ENCODE measurements around the gene ARHGAP15.

The ARHGAP15 gene

DNA sequence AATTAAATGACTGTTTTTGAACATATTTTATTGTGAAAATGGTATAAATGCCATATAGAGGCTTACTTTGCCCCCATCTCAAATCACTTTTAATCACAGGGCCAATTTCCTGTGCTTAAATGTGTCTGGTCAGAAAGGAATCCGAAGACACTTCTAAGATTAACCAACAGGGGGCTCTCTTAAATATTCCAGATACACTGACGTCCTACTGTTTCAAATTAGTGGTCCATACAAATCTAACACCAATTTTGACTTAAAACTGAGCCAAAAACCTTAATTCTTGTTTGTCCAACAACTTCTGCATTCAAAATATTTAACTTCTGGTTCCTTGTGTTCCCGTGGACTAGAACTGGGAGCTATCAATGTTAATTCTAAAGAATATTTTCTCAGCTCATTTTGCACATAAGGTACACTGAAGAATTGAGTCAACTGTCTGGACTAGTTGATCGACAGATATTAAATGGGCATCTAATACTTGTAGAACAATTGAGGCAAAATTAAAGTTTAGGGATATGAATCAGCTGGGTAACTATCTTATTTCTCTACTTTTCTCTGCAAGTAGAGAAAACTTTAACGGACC lies 557.5 kb downstream of the ARHGAP15 start:
- H3K9ac ChIP-seq, result no peak overlapping the region
- no peaks in the 10 kb centered on the region for H3K27me3 ChIP-seq
- H3K36me3 ChIP-seq, result no peaks in the 10 kb centered on the region
- no peak overlapping the region for H3K4me3 ChIP-seq
- no peaks in the 10 kb centered on the region for H3K9me3 ChIP-seq
- H4K20me1 ChIP-seq, result no peaks in the 10 kb centered on the region
- no peaks in the 10 kb centered on the region for H3K4me1 ChIP-seq
- H3K27ac ChIP-seq, result no peak overlapping the region
- no peak overlapping the region for H3K4me2 ChIP-seq
- no peak for TF ChIP-seq Cebpa-rat (IDR thresholded peaks at IDR 0.05)

GRCh38 chr2:143688248-143688647 lies 559.0 kb downstream of the ARHGAP15 start:
- Histone ChIP-seq H4K20me1 (no peaks in the 10 kb centered on the region), H3K9me3 (no peaks in the 10 kb centered on the region), H3K4me1 (no peaks in the 10 kb centered on the region), H3K4me3 (no peak overlapping the region), H3K9ac (no peak overlapping the region), H3K27ac (no peak overlapping the region), H3K4me2 (no peak overlapping the region), H3K36me3 (no peaks in the 10 kb centered on the region), H3K27me3 (no peaks in the 10 kb centered on the region)
- no peak for TF ChIP-seq Cebpa-rat (IDR thresholded peaks at IDR 0.05)

GRCh38 chr2:143688815-143689214 lies 559.6 kb downstream of the ARHGAP15 start:
- no peaks in the 10 kb centered on the region for H3K9me3 ChIP-seq
- H3K27me3 ChIP-seq, result no peaks in the 10 kb centered on the region
- no peak for TF ChIP-seq Cebpa-rat (IDR thresholded peaks at IDR 0.05)
- no peak overlapping the region for H3K9ac ChIP-seq
- H3K27ac ChIP-seq, result no peak overlapping the region
- no peaks in the 10 kb centered on the region for H4K20me1 ChIP-seq
- H3K36me3 ChIP-seq, result no peaks in the 10 kb centered on the region
- no peak overlapping the region for H3K4me2 ChIP-seq
- H3K4me1 ChIP-seq, result no peaks in the 10 kb centered on the region
- H3K4me3 ChIP-seq, result no peak overlapping the region

- no peak overlapping the region for H3K27ac ChIP-seq
These were observed 560.3 kb downstream of the ARHGAP15 start for GRCh38 chr2:143689541-143689940.

DNA sequence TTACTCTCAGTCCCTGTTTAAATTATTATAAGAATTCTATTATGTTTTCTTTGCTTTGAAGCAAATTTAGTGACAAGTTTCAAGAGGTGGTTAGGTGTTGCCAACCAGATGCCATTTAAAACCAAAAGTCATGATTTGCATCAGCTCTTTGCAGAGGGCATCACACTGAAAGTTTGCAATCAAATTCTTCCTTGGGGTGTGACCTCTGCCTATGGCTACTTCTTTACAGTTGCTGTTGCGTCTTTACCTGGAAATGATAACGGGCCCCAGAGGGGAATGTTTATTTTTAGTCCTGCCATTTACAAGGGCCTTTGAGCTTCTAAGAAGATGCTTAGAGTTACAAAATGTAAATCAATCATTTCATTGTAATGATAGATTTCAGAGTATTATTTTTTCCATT lies 561.0 kb downstream of the ARHGAP15 start:
- Histone ChIP-seq H3K27ac (no peak overlapping the region), H3K9me3 (no peaks in the 10 kb centered on the region), H4K20me1 (no peaks in the 10 kb centered on the region), H3K4me2 (no peak overlapping the region), H3K4me1 (no peaks in the 10 kb centered on the region), H3K27me3 (no peaks in the 10 kb centered on the region), H3K36me3 (no peaks in the 10 kb centered on the region), H3K4me3 (no peak overlapping the region), H3K9ac (no peak overlapping the region)
- no peak for TF ChIP-seq Cebpa-rat (IDR thresholded peaks at IDR 0.05)

More at GRCh38 chr2:143689541-143689940, 560.3 kb downstream of the ARHGAP15 start:
- H3K4me1 ChIP-seq, result no peaks in the 10 kb centered on the region
- TF ChIP-seq Cebpa-rat (IDR thresholded peaks at IDR 0.05), result no peak
- no peak overlapping the region for H3K4me3 ChIP-seq
- no peaks in the 10 kb centered on the region for H4K20me1 ChIP-seq
- H3K36me3 ChIP-seq, result no peaks in the 10 kb centered on the region
- H3K9ac ChIP-seq, result no peak overlapping the region
- no peaks in the 10 kb centered on the region for H3K27me3 ChIP-seq
- no peak overlapping the region for H3K4me2 ChIP-seq
- H3K9me3 ChIP-seq, result no peaks in the 10 kb centered on the region

DNA sequence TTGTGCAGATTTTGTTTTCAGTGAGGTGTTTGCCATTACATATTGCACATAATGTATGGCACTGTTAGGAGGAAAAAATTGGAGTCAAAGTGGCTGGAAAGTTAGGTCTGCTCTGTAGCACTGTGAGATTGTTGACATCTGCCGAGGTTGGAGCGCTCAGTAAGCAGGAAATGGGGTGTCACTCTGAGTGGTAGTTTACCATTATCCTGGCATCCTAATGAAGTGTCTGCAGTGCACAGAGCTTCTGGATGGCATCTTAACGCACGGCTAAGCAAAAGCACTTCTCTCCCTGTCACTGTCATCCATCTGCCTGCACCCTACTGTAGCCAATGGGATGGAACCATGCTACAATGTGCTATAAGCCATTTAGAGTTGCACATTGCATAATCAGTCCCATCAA lies 561.9 kb downstream of the ARHGAP15 start:
- no peaks in the 10 kb centered on the region for H3K36me3 ChIP-seq
- no peak overlapping the region for H3K27ac ChIP-seq
- no peaks in the 10 kb centered on the region for H3K9me3 ChIP-seq
- H3K9ac ChIP-seq, result no peak overlapping the region
- H3K4me3 ChIP-seq, result no peak overlapping the region
- no peaks in the 10 kb centered on the region for H3K4me1 ChIP-seq
- H4K20me1 ChIP-seq, result no peaks in the 10 kb centered on the region
- no peak overlapping the region for H3K4me2 ChIP-seq
- H3K27me3 ChIP-seq, result no peaks in the 10 kb centered on the region
- TF ChIP-seq Cebpa-rat (IDR thresholded peaks at IDR 0.05), result no peak

- no peaks in the 10 kb centered on the region for H3K9me3 ChIP-seq
- H3K9ac ChIP-seq, result no peak overlapping the region
- no peaks in the 10 kb centered on the region for H4K20me1 ChIP-seq
- H3K27ac ChIP-seq, result no peak overlapping the region
- no peak for TF ChIP-seq Cebpa-rat (IDR thresholded peaks at IDR 0.05)
- no peak overlapping the region for H3K4me2 ChIP-seq
- H3K27me3 ChIP-seq, result no peaks in the 10 kb centered on the region
- no peak overlapping the region for H3K4me3 ChIP-seq
- H3K4me1 ChIP-seq, result no peaks in the 10 kb centered on the region
- H3K36me3 ChIP-seq, result no peaks in the 10 kb centered on the region
These were observed 562.9 kb downstream of the ARHGAP15 start for GRCh38 chr2:143692162-143692561.

DNA sequence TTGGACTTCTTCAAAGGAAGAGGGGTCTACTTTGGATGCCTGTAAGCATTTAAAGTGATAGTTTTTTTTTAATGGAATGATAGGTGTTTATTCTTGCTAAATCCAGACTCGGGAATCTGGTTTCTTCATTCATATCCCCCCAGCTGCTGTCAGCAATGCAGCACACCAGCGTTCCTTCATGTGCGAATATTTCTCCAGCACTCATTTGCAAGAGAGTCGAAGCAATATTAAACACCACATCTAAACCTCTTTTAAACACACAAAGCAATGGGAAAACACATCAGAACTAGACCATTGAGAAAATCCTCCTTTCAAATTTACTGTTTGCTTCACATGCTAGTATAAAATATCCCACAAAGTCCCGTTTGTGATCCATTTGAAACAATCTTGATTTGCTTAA lies 563.7 kb downstream of the ARHGAP15 start:
- Histone ChIP-seq H3K4me2 (no peak overlapping the region), H3K27ac (no peak overlapping the region), H3K9ac (no peak overlapping the region), H3K9me3 (no peaks in the 10 kb centered on the region), H3K4me1 (no peaks in the 10 kb centered on the region), H3K27me3 (no peaks in the 10 kb centered on the region), H4K20me1 (no peaks in the 10 kb centered on the region), H3K4me3 (no peak overlapping the region), H3K36me3 (no peaks in the 10 kb centered on the region)
- no peak for TF ChIP-seq Cebpa-rat (IDR thresholded peaks at IDR 0.05)

DNA sequence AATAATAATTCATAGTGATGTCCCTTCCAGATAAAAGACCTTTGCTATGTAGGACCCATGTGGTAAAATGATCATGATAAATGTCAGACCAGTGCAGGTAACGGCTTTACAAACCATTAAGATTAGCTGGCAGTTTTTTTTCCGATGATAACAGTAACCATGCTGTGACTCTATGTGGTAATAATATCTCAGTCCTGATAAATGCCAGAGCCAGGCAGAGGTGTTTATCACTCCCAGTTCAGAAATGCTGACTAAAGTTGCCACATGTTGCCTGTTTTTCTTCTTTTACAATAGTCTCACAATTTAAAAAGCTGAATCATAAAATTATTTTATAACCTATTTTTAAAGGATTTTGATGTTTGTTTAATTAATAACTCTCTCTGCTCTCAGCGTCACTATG lies 565.1 kb downstream of the ARHGAP15 start:
- no peaks in the 10 kb centered on the region for H3K27me3 ChIP-seq
- H3K4me3 ChIP-seq, result no peak overlapping the region
- no peaks in the 10 kb centered on the region for H3K9me3 ChIP-seq
- no peaks in the 10 kb centered on the region for H4K20me1 ChIP-seq
- H3K9ac ChIP-seq, result no peak overlapping the region
- H3K4me2 ChIP-seq, result no peak overlapping the region
- no peaks in the 10 kb centered on the region for H3K36me3 ChIP-seq
- TF ChIP-seq Cebpa-rat (IDR thresholded peaks at IDR 0.05), result no peak
- no peak overlapping the region for H3K27ac ChIP-seq
- H3K4me1 ChIP-seq, result no peaks in the 10 kb centered on the region

DNA sequence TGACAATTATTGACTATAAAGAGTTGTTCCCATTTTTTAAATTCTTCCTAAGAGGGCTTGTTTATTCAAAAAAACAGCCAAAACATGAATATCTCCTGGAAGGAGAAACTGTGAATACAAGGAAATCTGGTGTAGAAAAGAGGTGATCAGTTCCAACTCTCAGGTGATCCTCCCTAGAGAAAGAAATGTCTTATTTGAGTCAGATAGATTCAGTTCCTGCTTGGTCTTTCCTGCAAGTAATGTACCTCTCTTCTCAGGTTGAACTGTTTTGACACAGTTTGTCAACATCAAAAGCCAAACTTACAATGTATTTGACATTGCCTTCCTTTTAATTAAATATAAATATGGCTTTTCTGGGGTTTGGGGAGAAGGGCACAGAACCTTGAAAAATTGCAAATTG lies 567.4 kb downstream of the ARHGAP15 start:
- H3K4me1 ChIP-seq, result no peaks in the 10 kb centered on the region
- no peak overlapping the region for H3K9ac ChIP-seq
- no peaks in the 10 kb centered on the region for H4K20me1 ChIP-seq
- H3K27ac ChIP-seq, result no peak overlapping the region
- no peaks in the 10 kb centered on the region for H3K9me3 ChIP-seq
- no peaks in the 10 kb centered on the region for H3K27me3 ChIP-seq
- no peaks in the 10 kb centered on the region for H3K36me3 ChIP-seq
- no peak overlapping the region for H3K4me3 ChIP-seq
- no peak for TF ChIP-seq Cebpa-rat (IDR thresholded peaks at IDR 0.05)
- H3K4me2 ChIP-seq, result no peak overlapping the region

GRCh38 chr2:143697744-143698143 lies 568.5 kb downstream of the ARHGAP15 start:
- Histone ChIP-seq H3K27ac (no peak overlapping the region), H3K4me3 (no peak overlapping the region)

More at GRCh38 chr2:143697744-143698143, 568.5 kb downstream of the ARHGAP15 start:
- Histone ChIP-seq H4K20me1 (no peaks in the 10 kb centered on the region), H3K4me1 (no peaks in the 10 kb centered on the region), H3K9ac (no peak overlapping the region), H3K27me3 (no peaks in the 10 kb centered on the region), H3K9me3 (no peaks in the 10 kb centered on the region), H3K4me2 (no peak overlapping the region), H3K36me3 (no peaks in the 10 kb centered on the region)
- TF ChIP-seq Cebpa-rat (IDR thresholded peaks at IDR 0.05), result no peak

Data from BLaER1 (cell line).